CD14-positive monocyte (primary cell): ENCODE data around the gene NPAS4. TPM values are rescaled to one million over a fixed set of nuclear protein-coding genes. Genes with fewer than 3 reads are reported as not detected.
A peak's percentile ranks its signal among the peaks of the same experiment; 100 is the strongest.

Experiments
- DNase-seq, 3 donors: peaks; one replicate each; pipeline ENCODE4 v3.0.0-alpha.2; 2011 to 2022
- H2AFZ ChIP-seq: 2 replicates; pipeline ENCODE4 v1.6.0; 2012; ENCODE audit warnings: mild to moderate bottlenecking, low read depth, low read length, inconsistent platforms; ENCODE audit not compliant: insufficient read depth, poor library complexity, severe bottlenecking
- H3K27ac ChIP-seq, 2 donors: 1 replicate in 1 of 2; 2 replicates in 1 of 2; pipeline ENCODE4 v1.5.1; 2012 to 2013; ENCODE audit warnings: low read length in 2 of 2, control low read depth in 1 of 2, inconsistent platforms in 1 of 2, low read depth in 1 of 2, mild to moderate bottlenecking in 1 of 2
- H3K27me3 ChIP-seq, 2 donors: one replicate each; pipeline versions ENCODE4 v1.6.0 to v1.6.1; 2011 to 2013; ENCODE audit warnings: low read length in 2 of 2; ENCODE audit not compliant: control insufficient read depth in 2 of 2, insufficient read depth in 2 of 2
- H3K36me3 ChIP-seq, 2 donors: replicated peaks in 1 of 2; 1 replicate in 1 of 2; 2 replicates in 1 of 2; pipeline versions ENCODE4 v1.5.1 to v1.6.1; 2012 to 2013; ENCODE audit warnings: low read length in 2 of 2, control low read depth in 1 of 2, inconsistent platforms in 1 of 2, mild to moderate bottlenecking in 1 of 2; ENCODE audit not compliant: insufficient read depth in 2 of 2, control insufficient read depth in 1 of 2
- H3K4me1 ChIP-seq, 2 donors: 1 replicate in 1 of 2; 2 replicates in 1 of 2; pipeline versions ENCODE4 v1.5.1 to v1.6.1; 2012 to 2013; ENCODE audit warnings: low read length in 2 of 2, control low read depth in 1 of 2, inconsistent platforms in 1 of 2, mild to moderate bottlenecking in 1 of 2, moderate library complexity in 1 of 2; ENCODE audit not compliant: insufficient read depth in 2 of 2, control insufficient read depth in 1 of 2
- H3K4me2 ChIP-seq: replicated peaks from 2 replicates; pipeline ENCODE3; 2012; ENCODE audit warnings: low read length, moderate library complexity, mild to moderate bottlenecking; ENCODE audit not compliant: poor library complexity, severe bottlenecking; ENCODE audit errors: extremely low read depth
- H3K4me3 ChIP-seq, 3 experiments: fragments of 200-600 bp in 1 of 3; sonication (generic) in 1 of 3; replicated peaks in 1 of 3; 1 replicate in 2 of 3; 2 replicates in 1 of 3; pipeline ENCODE4 v1.5.1; 2011 to 2013; ENCODE audit warnings: low read length in 3 of 3, mild to moderate bottlenecking in 3 of 3, control low read depth in 2 of 3, low read depth in 2 of 3, inconsistent platforms in 1 of 3, moderate library complexity in 1 of 3
- H3K79me2 ChIP-seq: 2 replicates; pipeline ENCODE4 v1.6.0; 2012; ENCODE audit warnings: mild to moderate bottlenecking, control low read depth, inconsistent platforms, low read length, moderate library complexity; ENCODE audit not compliant: insufficient read depth
- H3K9ac ChIP-seq: 2 replicates; pipeline ENCODE4 v1.6.0; 2017; ENCODE audit warnings: low read length, mild to moderate bottlenecking; ENCODE audit not compliant: insufficient read depth, poor library complexity, severe bottlenecking
- H3K9me3 ChIP-seq, 2 donors: replicated peaks in 1 of 2; 1 replicate in 1 of 2; 2 replicates in 1 of 2; pipeline versions ENCODE4 v1.5.1 to v1.6.1; 2012 to 2013; ENCODE audit warnings: low read length in 2 of 2, control low read depth in 1 of 2; ENCODE audit not compliant: control insufficient read depth in 1 of 2, insufficient read depth in 1 of 2
- H4K20me1 ChIP-seq: 2 replicates; pipeline ENCODE4 v1.6.0; 2012; ENCODE audit warnings: mild to moderate bottlenecking, low read length, control low read depth, moderate library complexity; ENCODE audit not compliant: insufficient read depth
- H3K27ac Mint-ChIP-seq, 7 donors: one replicate each; pipeline ENCODE4 v1.8.0; 2020; ENCODE audit warnings: mild to moderate bottlenecking in 7 of 7, mixed read lengths in 7 of 7, moderate library complexity in 6 of 7, inconsistent platforms in 2 of 7
- H3K27me3 Mint-ChIP-seq, 3 donors: one replicate each; pipeline ENCODE4 v1.8.0; 2021 to 2022; ENCODE audit warnings: low read depth in 3 of 3, mild to moderate bottlenecking in 3 of 3, mixed read lengths in 3 of 3, moderate library complexity in 3 of 3, inconsistent platforms in 1 of 3
- H3K36me3 Mint-ChIP-seq, 2 donors: one replicate each; pipeline ENCODE4 v1.8.0; 2020; ENCODE audit warnings: mixed read lengths in 2 of 2, inconsistent platforms in 1 of 2, mild to moderate bottlenecking in 1 of 2
- H3K4me1 Mint-ChIP-seq: one replicate; pipeline ENCODE4 v1.8.0; 2020; ENCODE audit warnings: mild to moderate bottlenecking, mixed read lengths
- H3K4me3 Mint-ChIP-seq, 2 donors: one replicate each; pipeline ENCODE4 v1.8.0; 2020; ENCODE audit warnings: mild to moderate bottlenecking in 2 of 2, mixed read lengths in 2 of 2, moderate library complexity in 1 of 2
- H3K9me3 Mint-ChIP-seq, 7 donors: one replicate each; pipeline ENCODE4 v1.8.0; 2020 to 2022; ENCODE audit warnings: mixed read lengths in 7 of 7, mild to moderate bottlenecking in 6 of 7, moderate library complexity in 6 of 7, inconsistent platforms in 2 of 7
- CTCF ChIP-seq: fragments of 200-600 bp; IDR thresholded peaks from one replicate; pipeline ENCODE4 v1.8.0; 2022; ENCODE audit warnings: antibody characterized with exemption, mild to moderate bottlenecking
- WGBS: methylation state at CpG from one replicate; pipeline ENCODE4 v1.1.5; 2013; ENCODE audit warnings: missing lambda C conversion rate; ENCODE audit not compliant: insufficient coverage; 5-methylcytosine and 5-hydroxymethylcytosine counted together
- intact Hi-C, 2 donors: fragments of 100-400 bp; cut with micrococcal nuclease; formaldehyde crosslinking; loops; one replicate each; pipeline versions ENCODE4 v1.15.0 to v1.15.1; 2023
- polyA plus RNA-seq, 3 donors: library from polyadenylated mRNA; depleted of rRNA in 1 of 3; unstranded in 2 of 3; stranded (reverse) in 1 of 3; fragments of 300-500 nt in 2 of 3; fragments of >200 nt in 1 of 3; fragmentation: Illumina TruSeq in 2 of 3; gene quantifications; 1 replicate in 2 of 3; 2 replicates in 1 of 3; pipeline ENCODE4 v1.2.3, GENCODE V29; 2012 to 2021

Gene NPAS4
- polyA plus RNA-seq, 3 donors, result not detected

- Mint-ChIP-seq H3K27ac (no peak overlapping the region), H3K36me3 (no peaks in the 10 kb centered on the region), H3K27me3 (peaks cover 8 to 23% (median 19%) of the 10 kb centered on the region in 3 donors), H3K9me3 (peaks cover 0 to 3% (median 0%) of the 10 kb centered on the region in 7 donors), H3K4me3 (no peak overlapping the region), H3K4me1 (peaks cover 7% of the 10 kb centered on the region)
- Histone ChIP-seq H3K27me3 (peaks cover 0 to 2% of the 10 kb centered on the region in 2 donors), H3K4me3 (no peak overlapping the region), H3K9ac (no peak overlapping the region), H3K4me2 (no peak overlapping the region), H4K20me1 (no peaks in the 10 kb centered on the region), H2AFZ (no peak overlapping the region), H3K4me1 (peaks cover 5 to 6% of the 10 kb centered on the region in 2 donors), H3K9me3 (no peaks in the 10 kb centered on the region), H3K79me2 (no peaks in the 10 kb centered on the region), H3K27ac (no peak overlapping the region), H3K36me3 (no peaks in the 10 kb centered on the region)
- TF ChIP-seq CTCF, result peak; percentile 85
- WGBS, result 37% methylated on average over 7 of the region's 8 CpGs
- DNase-seq, result peak; percentile 50 to 58 (median 53)
- intact Hi-C loops, result loop anchor here (1.0 to 10.0 kb wide), 2 partner anchors 74 to 78 kb away; partner anchors contain the start of gene CD248 (in 1 of the 2)
Measured at GRCh38 chr11:66388780-66389386, 32.0 kb upstream of the NPAS4 start.

- Histone ChIP-seq H3K36me3 (no peaks in the 10 kb centered on the region), H2AFZ (no peak overlapping the region), H3K4me2 (no peak overlapping the region), H3K9ac (no peak overlapping the region), H3K4me3 (no peak overlapping the region), H3K27ac (no peak overlapping the region), H4K20me1 (no peaks in the 10 kb centered on the region), H3K27me3 (peaks cover 0 to 2% of the 10 kb centered on the region in 2 donors), H3K4me1 (peaks cover 2% of the 10 kb centered on the region in 2 donors), H3K9me3 (no peaks in the 10 kb centered on the region), H3K79me2 (no peaks in the 10 kb centered on the region)
- no CpG with 5 or more reads among the region's 6 CpGs for WGBS
- peaks cover 0 to 3% (median 0%) of the 10 kb centered on the region in 7 donors for H3K9me3 Mint-ChIP-seq
- no peak for TF ChIP-seq CTCF
- no peak overlapping the region for H3K27ac Mint-ChIP-seq
- peaks cover 12 to 19% (median 14%) of the 10 kb centered on the region in 3 donors for H3K27me3 Mint-ChIP-seq
- DNase-seq, result no peak
- intact Hi-C loops, result no loop called here
- no peaks in the 10 kb centered on the region for H3K36me3 Mint-ChIP-seq
- peaks cover 2% of the 10 kb centered on the region for H3K4me1 Mint-ChIP-seq
- no peak overlapping the region for H3K4me3 Mint-ChIP-seq
Measured at GRCh38 chr11:66391322-66391721, 29.5 kb upstream of the NPAS4 start.
